Progenitor cell of endocrine pancreas (in vitro differentiated cells): Measurements from ENCODE around the gene ELAC1. TPM values are rescaled to one million over a fixed set of nuclear protein-coding genes. Genes with fewer than 3 reads are reported as not detected.

Experiments
- DNase-seq: peaks from one replicate; pipeline ENCODE4 v3.0.0; 2021; ENCODE audit warnings: low spot score; ENCODE audit not compliant: unreplicated experiment
- H3K27ac Mint-ChIP-seq: 2 replicates; pipeline ENCODE4 v1.8.0; 2021; ENCODE audit warnings: mild to moderate bottlenecking, moderate library complexity, mixed read lengths
- H3K27me3 Mint-ChIP-seq: 2 replicates; pipeline ENCODE4 v1.8.0; 2021; ENCODE audit warnings: mixed read lengths
- H3K36me3 Mint-ChIP-seq: 2 replicates; pipeline ENCODE4 v1.8.0; 2022; ENCODE audit warnings: mixed read lengths; ENCODE audit not compliant: insufficient read depth
- H3K4me1 Mint-ChIP-seq: 2 replicates; pipeline ENCODE4 v1.8.0; 2021; ENCODE audit warnings: low read depth, mixed read lengths
- H3K4me3 Mint-ChIP-seq: 2 replicates; pipeline ENCODE4 v1.8.0; 2021; ENCODE audit warnings: low read depth, mild to moderate bottlenecking, moderate library complexity, mixed read lengths
- H3K9me3 Mint-ChIP-seq: 2 replicates; pipeline ENCODE4 v1.8.0; 2021; ENCODE audit warnings: low read depth, mixed read lengths
- total RNA-seq: library from RNA; stranded (reverse); gene quantifications from 2 replicates; pipeline ENCODE4 v1.2.1, GENCODE V29; 2021
- TF ChIP-seq, protein P1 (sequence below): fragments of 200-600 bp; sonication (generic); IDR thresholded peaks from one replicate; pipeline ENCODE4 v1.5.0; 2021; ENCODE audit warnings: antibody characterized with exemption, mild to moderate bottlenecking; ENCODE audit not compliant: unreplicated experiment

Gene ELAC1
- total RNA-seq, 1 donor from 2014 or later = 9.2 TPM

DNA sequence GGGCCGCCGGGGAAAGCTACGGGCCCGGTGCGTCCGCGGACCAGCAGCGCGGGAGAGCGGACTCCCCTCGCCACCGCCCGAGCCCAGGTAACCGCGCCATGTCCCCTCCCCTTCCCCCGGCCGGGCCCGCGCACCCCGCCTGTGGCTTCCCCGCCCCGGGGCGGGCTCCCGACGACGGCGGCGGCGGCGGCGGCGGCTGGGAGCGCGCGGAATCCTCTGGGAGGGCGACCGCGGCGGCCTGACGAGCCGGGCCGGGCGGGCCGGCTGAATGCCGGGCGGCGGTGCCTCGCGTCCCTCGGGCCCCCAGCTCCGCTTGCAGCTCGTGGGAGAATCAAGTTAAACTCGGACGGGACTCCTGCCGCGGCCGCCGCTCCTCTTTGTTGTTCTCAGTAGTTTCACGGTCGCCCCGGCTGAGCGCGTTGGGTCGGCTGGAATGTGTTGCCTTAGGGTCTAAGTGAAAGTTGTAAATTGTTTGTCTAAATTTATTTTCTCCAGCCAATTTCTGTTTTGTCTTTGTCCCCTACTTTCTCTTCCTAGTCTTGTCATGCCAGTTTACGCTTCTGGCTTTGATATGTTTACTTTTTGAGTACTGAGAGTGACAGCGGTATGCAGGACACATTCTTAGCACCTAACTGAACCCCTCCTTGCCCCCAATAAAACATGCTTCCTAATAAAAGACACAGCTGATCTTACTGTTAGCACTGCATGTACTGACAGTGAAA lies 62.9 kb downstream of the ELAC1 start:
- Mint-ChIP-seq H3K4me1 (peaks cover 41% of the 10 kb centered on the region), H3K27ac (peak overlapping the region; percentile 98), H3K36me3 (peaks cover 9% of the 10 kb centered on the region), H3K4me3 (peak overlapping the region; percentile 86), H3K27me3 (no peaks in the 10 kb centered on the region), H3K9me3 (no peaks in the 10 kb centered on the region)
- DNase-seq = peak; percentile 64
- TF ChIP-seq, protein P1, sequence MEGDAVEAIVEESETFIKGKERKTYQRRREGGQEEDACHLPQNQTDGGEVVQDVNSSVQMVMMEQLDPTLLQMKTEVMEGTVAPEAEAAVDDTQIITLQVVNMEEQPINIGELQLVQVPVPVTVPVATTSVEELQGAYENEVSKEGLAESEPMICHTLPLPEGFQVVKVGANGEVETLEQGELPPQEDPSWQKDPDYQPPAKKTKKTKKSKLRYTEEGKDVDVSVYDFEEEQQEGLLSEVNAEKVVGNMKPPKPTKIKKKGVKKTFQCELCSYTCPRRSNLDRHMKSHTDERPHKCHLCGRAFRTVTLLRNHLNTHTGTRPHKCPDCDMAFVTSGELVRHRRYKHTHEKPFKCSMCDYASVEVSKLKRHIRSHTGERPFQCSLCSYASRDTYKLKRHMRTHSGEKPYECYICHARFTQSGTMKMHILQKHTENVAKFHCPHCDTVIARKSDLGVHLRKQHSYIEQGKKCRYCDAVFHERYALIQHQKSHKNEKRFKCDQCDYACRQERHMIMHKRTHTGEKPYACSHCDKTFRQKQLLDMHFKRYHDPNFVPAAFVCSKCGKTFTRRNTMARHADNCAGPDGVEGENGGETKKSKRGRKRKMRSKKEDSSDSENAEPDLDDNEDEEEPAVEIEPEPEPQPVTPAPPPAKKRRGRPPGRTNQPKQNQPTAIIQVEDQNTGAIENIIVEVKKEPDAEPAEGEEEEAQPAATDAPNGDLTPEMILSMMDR = no peak

DNA sequence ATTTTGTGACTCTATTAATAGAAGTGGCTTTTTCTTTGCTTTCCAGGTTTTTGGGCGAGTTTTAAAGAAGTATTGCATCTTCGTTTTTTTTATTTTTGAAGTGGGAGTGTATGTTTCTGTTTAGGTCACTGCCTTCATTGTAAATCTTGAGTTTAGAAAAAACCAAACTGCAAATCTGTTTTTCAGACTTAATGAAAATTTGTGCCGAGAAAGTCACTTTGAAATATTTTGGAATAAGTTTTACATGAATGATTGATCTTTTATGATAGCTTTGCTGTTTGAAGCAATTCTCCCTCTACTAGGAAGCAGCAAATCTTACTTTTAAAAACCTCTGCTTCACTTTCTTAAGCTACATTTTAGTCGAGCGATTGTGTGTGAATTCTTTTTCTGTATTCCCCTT lies 64.4 kb downstream of the ELAC1 start:
- H3K9me3 Mint-ChIP-seq = no peaks in the 10 kb centered on the region
- H3K27ac Mint-ChIP-seq = peak overlapping the region; percentile 71
- H3K4me3 Mint-ChIP-seq = peak overlapping the region; percentile 86
- peaks cover 9% of the 10 kb centered on the region for H3K36me3 Mint-ChIP-seq
- no peak for DNase-seq
- no peaks in the 10 kb centered on the region for H3K27me3 Mint-ChIP-seq
- peaks cover 44% of the 10 kb centered on the region for H3K4me1 Mint-ChIP-seq
- TF ChIP-seq, protein P1 = no peak

DNA sequence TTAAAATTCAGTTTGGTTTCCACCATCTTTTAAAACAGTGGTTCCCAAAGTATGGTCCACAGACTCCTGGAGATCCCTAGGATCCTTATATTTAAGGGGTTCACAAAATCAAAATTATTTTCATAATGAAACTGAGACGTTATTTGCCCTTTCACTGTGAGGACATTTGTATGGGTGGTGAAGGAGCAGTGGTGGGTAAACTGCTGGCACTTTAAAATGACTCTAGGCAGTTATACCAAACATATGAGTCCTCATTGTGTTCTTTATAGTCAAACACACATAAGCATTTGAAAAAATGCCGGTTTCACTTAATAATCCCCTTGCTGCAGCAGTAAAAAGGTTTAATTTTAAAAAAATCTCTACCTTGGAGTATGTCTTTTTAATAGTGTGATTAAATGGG lies 69.4 kb downstream of the ELAC1 start:
- no peak for DNase-seq
- Mint-ChIP-seq H3K27me3 (no peaks in the 10 kb centered on the region), H3K4me3 (no peak overlapping the region), H3K9me3 (no peaks in the 10 kb centered on the region), H3K36me3 (peaks cover 7% of the 10 kb centered on the region), H3K4me1 (peaks cover 45% of the 10 kb centered on the region), H3K27ac (peak overlapping the region; percentile 91)
- TF ChIP-seq, protein P1 = no peak

Other genes with a start within 250 kb of the ELAC1 start
- gene MRO, start 148.0 kb upstream of the ELAC1 start, total RNA-seq = 0.13 TPM in 1 of 2 replicates, not detected in the other
- gene ME2, start 88.9 kb upstream of the ELAC1 start, total RNA-seq = 51.8 and 54.8 TPM in 2 replicates
- gene SMAD4, start 62.2 kb downstream of the ELAC1 start, total RNA-seq = 164 and 165 TPM in 2 replicates
- 86.2 and 91.1 TPM in 2 replicates for gene MEX3C, start 229.6 kb downstream of the ELAC1 start, total RNA-seq